ENCODE results near the gene GALNT16.

DNA sequence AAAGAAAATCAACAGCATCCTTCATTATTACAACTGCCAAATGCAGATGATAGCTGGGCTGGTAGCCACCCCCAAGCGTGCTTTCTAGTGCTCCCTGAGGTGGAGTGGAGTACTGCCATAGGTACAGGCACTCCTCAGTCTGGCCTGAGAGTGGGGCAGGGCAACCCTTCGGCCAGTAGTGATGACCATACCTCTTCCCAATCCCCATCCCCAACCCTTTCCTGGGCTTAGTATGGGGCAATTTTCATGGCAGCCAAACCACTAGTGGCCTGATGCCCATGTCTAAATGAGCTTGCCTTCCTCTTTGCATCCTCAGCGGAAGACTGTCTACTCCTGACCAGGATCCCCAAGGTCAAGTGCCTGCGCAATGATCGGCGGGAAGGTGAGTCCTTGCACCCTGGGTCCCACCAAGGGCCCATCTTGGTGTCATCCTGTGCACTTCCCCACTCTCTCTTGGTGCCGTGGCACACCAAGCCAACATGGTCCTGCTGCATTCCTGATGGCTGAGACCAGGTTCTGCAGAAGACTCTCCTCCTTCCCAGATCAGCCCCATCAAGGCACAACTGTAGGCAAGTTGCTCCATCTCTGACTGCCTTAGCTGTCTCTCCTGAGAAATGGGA, 65.8 kb downstream of the GALNT16 start:
- TF ChIP-seq, protein P1, sequence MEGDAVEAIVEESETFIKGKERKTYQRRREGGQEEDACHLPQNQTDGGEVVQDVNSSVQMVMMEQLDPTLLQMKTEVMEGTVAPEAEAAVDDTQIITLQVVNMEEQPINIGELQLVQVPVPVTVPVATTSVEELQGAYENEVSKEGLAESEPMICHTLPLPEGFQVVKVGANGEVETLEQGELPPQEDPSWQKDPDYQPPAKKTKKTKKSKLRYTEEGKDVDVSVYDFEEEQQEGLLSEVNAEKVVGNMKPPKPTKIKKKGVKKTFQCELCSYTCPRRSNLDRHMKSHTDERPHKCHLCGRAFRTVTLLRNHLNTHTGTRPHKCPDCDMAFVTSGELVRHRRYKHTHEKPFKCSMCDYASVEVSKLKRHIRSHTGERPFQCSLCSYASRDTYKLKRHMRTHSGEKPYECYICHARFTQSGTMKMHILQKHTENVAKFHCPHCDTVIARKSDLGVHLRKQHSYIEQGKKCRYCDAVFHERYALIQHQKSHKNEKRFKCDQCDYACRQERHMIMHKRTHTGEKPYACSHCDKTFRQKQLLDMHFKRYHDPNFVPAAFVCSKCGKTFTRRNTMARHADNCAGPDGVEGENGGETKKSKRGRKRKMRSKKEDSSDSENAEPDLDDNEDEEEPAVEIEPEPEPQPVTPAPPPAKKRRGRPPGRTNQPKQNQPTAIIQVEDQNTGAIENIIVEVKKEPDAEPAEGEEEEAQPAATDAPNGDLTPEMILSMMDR (IDR thresholded peaks at IDR 0.05) = no peak
- TF ChIP-seq EZH2 (IDR thresholded peaks at IDR 0.05; ENCODE audit: borderline replicate concordance, insufficient read depth, low read depth, low read length, poor library complexity, severe bottlenecking) = no peak
